ENCODE results near the gene RNF169. TPM values are rescaled to one million over a fixed set of nuclear protein-coding genes. Genes with fewer than 3 reads are reported as not detected.
"Not testable (repeated sequence)": the region's sequence is repeated elsewhere in the genome, so short reads cannot be mapped to it uniquely, and the experiment has no call there.

The RNF169 gene
- total RNA-seq, 1 experiment from 2014 or later, result 18.0 TPM

DNA sequence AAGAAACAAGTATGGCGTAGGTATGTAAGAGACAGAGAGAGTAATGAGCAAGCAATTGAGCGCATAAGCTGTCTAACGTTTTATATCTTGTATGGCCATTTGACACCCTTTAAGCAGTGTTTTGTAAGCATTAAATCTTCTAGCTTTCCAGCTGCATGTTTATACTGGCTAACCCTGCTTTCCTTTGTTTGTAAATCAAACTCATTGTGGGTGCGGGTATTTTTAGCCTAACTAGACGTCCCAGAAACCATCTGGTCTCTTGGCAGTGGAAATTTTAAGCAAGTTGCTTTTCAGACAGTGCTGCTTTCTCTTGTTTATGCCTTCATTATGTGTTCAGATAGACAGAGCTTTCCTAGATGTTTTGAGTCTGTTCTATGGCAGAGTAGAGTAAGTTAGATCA lies 73.5 kb downstream of the RNF169 start:
- peaks cover 17% of the 10 kb centered on the region for H3K4me1 Mint-ChIP-seq (ENCODE audit: insufficient read depth, unreplicated experiment)
- no TSS peak for BruUV-seq (replicated peaks)
- ChIA-PET CTCF (interaction anchor here (0.6 to 1.1 kb wide), 3 partner anchors 20 to 979 kb away, joined by 3 to 5 read pairs (median 3); no protein-coding TSS in a partner anchor), POLR2A (interaction anchor here (0.8 kb wide), 1 partner anchor 18 kb away, joined by 3 read pairs; no protein-coding TSS in a partner anchor)
- H3K36me3 Mint-ChIP-seq (ENCODE audit: insufficient read depth, unreplicated experiment), result peaks cover 43% of the 10 kb centered on the region
- TF ChIP-seq, protein P1, sequence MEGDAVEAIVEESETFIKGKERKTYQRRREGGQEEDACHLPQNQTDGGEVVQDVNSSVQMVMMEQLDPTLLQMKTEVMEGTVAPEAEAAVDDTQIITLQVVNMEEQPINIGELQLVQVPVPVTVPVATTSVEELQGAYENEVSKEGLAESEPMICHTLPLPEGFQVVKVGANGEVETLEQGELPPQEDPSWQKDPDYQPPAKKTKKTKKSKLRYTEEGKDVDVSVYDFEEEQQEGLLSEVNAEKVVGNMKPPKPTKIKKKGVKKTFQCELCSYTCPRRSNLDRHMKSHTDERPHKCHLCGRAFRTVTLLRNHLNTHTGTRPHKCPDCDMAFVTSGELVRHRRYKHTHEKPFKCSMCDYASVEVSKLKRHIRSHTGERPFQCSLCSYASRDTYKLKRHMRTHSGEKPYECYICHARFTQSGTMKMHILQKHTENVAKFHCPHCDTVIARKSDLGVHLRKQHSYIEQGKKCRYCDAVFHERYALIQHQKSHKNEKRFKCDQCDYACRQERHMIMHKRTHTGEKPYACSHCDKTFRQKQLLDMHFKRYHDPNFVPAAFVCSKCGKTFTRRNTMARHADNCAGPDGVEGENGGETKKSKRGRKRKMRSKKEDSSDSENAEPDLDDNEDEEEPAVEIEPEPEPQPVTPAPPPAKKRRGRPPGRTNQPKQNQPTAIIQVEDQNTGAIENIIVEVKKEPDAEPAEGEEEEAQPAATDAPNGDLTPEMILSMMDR (IDR thresholded peaks at IDR 0.05; ENCODE audit: unreplicated experiment), result no peak
- intact Hi-C loops (cut with micrococcal nuclease), result loop anchor here (10.0 kb wide), 1 partner anchor 187 kb away; no protein-coding TSS in a partner anchor
- no peak overlapping the region for H3K4me3 Mint-ChIP-seq (ENCODE audit: unreplicated experiment)
- DNase-seq (ENCODE audit: unreplicated experiment), result no peak
- H3K9me3 Mint-ChIP-seq (ENCODE audit: unreplicated experiment), result peaks cover 16% of the 10 kb centered on the region
- H3K27ac Mint-ChIP-seq (ENCODE audit: low read depth, unreplicated experiment), result no peak overlapping the region
- no peaks in the 10 kb centered on the region for H3K27me3 Mint-ChIP-seq (ENCODE audit: insufficient read depth, unreplicated experiment)

DNA sequence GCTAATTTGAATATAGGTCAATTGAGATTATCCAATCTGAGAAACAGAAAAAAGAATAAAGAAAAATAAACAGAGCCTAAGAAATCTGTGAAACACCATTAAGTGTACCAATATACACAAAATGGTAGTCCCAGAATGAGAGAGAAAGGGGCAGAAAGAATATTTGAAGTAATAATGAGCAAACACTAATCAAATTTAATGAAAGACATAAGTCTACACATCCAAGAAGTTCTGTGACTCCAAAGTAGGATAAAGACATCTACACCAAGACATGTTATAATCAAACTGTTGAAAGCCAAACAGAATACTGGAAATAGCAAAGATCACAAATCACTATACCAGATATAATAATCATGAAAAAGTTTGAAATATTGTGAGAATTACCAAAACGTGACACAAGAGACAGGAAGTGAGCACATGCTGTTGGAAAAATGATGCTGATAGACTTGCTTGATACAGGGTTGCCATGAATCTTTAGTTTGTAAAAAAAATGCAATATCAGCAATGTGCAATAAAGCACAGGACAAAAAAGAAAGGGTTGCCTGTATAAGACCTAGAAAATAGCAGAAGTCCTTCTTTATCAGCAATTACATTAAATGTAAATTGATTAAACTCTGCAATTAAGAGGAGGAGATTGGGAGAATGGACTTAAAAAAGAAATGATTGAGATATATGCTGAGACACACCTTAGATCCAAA lies 75.8 kb downstream of the RNF169 start:
- no peak for DNase-seq (ENCODE audit: unreplicated experiment)
- CTCF ChIA-PET, result interaction anchor here (0.6 kb wide), 2 partner anchors 435 to 1486 kb away, joined by 3 read pairs; no protein-coding TSS in a partner anchor
- TF ChIP-seq, protein P1 (IDR thresholded peaks at IDR 0.05; ENCODE audit: unreplicated experiment), result no peak
- peaks cover 16% of the 10 kb centered on the region for H3K9me3 Mint-ChIP-seq (ENCODE audit: unreplicated experiment)
- peaks cover 57% of the 10 kb centered on the region for H3K36me3 Mint-ChIP-seq (ENCODE audit: insufficient read depth, unreplicated experiment)
- no TSS peak for BruUV-seq (replicated peaks)
- no peak overlapping the region for H3K4me3 Mint-ChIP-seq (ENCODE audit: unreplicated experiment)
- no peak overlapping the region for H3K27ac Mint-ChIP-seq (ENCODE audit: low read depth, unreplicated experiment)
- H3K27me3 Mint-ChIP-seq (ENCODE audit: insufficient read depth, unreplicated experiment), result no peaks in the 10 kb centered on the region
- H3K4me1 Mint-ChIP-seq (ENCODE audit: insufficient read depth, unreplicated experiment), result peaks cover 11% of the 10 kb centered on the region
- intact Hi-C loops (cut with micrococcal nuclease), result loop anchor here (10.0 kb wide), 1 partner anchor 190 kb away; no protein-coding TSS in a partner anchor
- POLR2A ChIA-PET, result no interaction called here

DNA sequence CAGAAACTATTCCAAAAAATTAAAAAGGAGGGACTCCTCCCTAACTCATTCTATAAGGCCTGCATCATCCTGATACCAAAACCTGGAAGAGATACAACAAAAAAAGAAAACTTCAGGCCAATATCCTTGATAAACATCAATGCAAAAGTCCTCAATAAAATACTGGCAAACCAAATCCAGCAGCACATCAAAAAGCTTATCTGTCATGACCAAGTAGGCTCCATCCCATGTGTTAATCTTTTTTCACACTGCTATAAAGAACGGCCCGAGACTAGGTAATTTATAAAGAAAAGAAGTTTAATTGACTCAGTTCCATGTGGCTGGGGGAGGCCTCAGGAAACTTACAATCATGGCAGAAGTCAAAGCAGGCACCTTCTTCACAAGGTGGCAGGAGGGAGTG lies 76.9 kb downstream of the RNF169 start:
- intact Hi-C loops (cut with micrococcal nuclease), result loop anchor here (10.0 kb wide), 1 partner anchor 191 kb away; no protein-coding TSS in a partner anchor
- CTCF ChIA-PET, result interaction anchor here (0.7 kb wide), 1 partner anchor 619 kb away, joined by 3 read pairs; no protein-coding TSS in a partner anchor
- POLR2A ChIA-PET, result interaction anchor here (0.6 kb wide), 1 partner anchor 29 kb away, joined by 3 read pairs; no protein-coding TSS in a partner anchor
- not testable (repeated sequence) for H3K27me3 Mint-ChIP-seq (ENCODE audit: insufficient read depth, unreplicated experiment); H3K4me1 Mint-ChIP-seq (ENCODE audit: insufficient read depth, unreplicated experiment); H3K27ac Mint-ChIP-seq (ENCODE audit: low read depth, unreplicated experiment); DNase-seq (ENCODE audit: unreplicated experiment); H3K4me3 Mint-ChIP-seq (ENCODE audit: unreplicated experiment); BruUV-seq (replicated peaks)
- peaks cover 57% of the 10 kb centered on the region for H3K36me3 Mint-ChIP-seq (ENCODE audit: insufficient read depth, unreplicated experiment)
- H3K9me3 Mint-ChIP-seq (ENCODE audit: unreplicated experiment), result peaks cover 16% of the 10 kb centered on the region

DNA sequence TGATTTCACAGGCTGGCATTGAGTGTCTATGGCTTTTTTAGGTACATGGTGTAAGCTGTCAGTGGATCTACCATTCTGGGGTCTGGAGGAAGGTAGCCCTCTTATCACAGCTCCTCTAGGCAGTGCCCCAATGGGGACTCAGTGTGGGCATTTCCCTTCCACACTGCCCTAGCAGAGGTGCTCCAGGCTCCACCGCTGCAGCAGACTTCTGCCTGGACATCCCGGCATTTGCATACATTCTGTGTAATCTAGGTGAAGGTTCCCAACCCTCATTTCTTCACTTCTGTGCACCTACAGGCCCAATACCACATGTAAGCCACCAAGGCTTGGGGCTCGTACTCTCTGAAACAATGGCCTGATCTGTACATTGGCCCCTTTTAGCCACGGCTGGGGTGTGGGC lies 78.3 kb downstream of the RNF169 start:
- intact Hi-C loops (cut with micrococcal nuclease), result loop anchor here (10.0 kb wide), 1 partner anchor 192 kb away; no protein-coding TSS in a partner anchor
- Mint-ChIP-seq H3K4me1 (ENCODE audit: insufficient read depth, unreplicated experiment) (no peaks in the 10 kb centered on the region), H3K9me3 (ENCODE audit: unreplicated experiment) (peaks cover 16% of the 10 kb centered on the region), H3K4me3 (ENCODE audit: unreplicated experiment) (no peak overlapping the region), H3K36me3 (ENCODE audit: insufficient read depth, unreplicated experiment) (peaks cover 63% of the 10 kb centered on the region), H3K27ac (ENCODE audit: low read depth, unreplicated experiment) (no peak overlapping the region), H3K27me3 (ENCODE audit: insufficient read depth, unreplicated experiment) (no peaks in the 10 kb centered on the region)
- no TSS peak for BruUV-seq (replicated peaks)
- ChIA-PET CTCF (no interaction called here), POLR2A (no interaction called here)
- no peak for DNase-seq (ENCODE audit: unreplicated experiment)
- TF ChIP-seq, protein P1 (IDR thresholded peaks at IDR 0.05; ENCODE audit: unreplicated experiment), result no peak
